DND-41 (cell line): ENCODE measurements around the gene KLHDC7A.

Experiments
- ATAC-seq: fragments of 200-7000 bp; cut with Tn5 transposase; 3 replicates; pipeline ENCODE4 v1.9.1; 2021; ENCODE audit warnings: low read depth; ENCODE audit not compliant: insufficient read depth
- DNase-seq: peaks from one replicate; pipeline ENCODE4 v3.0.0-alpha.2; 2020
- H2AFZ ChIP-seq: 2 replicates; pipeline ENCODE4 v1.6.0; 2012; ENCODE audit warnings: low read depth, low read length
- H3K27ac ChIP-seq: 2 replicates; pipeline ENCODE4 v1.5.1; 2012; ENCODE audit warnings: low read length, inconsistent platforms
- H3K27me3 ChIP-seq: fragments of 200-600 bp; sonication (generic); 2 replicates; pipeline ENCODE4 v1.6.0; 2012; ENCODE audit warnings: low read length, mild to moderate bottlenecking, inconsistent platforms; ENCODE audit not compliant: insufficient read depth, poor library complexity
- H3K36me3 ChIP-seq: 2 replicates; pipeline ENCODE4 v1.5.1; 2012; ENCODE audit warnings: low read length, inconsistent platforms; ENCODE audit not compliant: insufficient read depth
- H3K4me1 ChIP-seq: 2 replicates; pipeline ENCODE4 v1.5.1; 2012; ENCODE audit warnings: mild to moderate bottlenecking, low read length; ENCODE audit not compliant: insufficient read depth
- H3K4me2 ChIP-seq: 2 replicates; pipeline ENCODE4 v1.6.0; 2012; ENCODE audit warnings: mild to moderate bottlenecking, moderate library complexity, low read length, inconsistent platforms; ENCODE audit not compliant: insufficient read depth
- H3K4me3 ChIP-seq, 2 experiments: fragments of 200-600 bp in 1 of 2; shearing (Covaris generic) in 1 of 2; 2 replicates each; pipeline ENCODE4 v1.5.1; 2012 to 2016; ENCODE audit warnings: inconsistent platforms in 2 of 2, low read length in 2 of 2, mild to moderate bottlenecking in 2 of 2, low read depth in 1 of 2, moderate library complexity in 1 of 2
- H3K79me2 ChIP-seq: 2 replicates; pipeline ENCODE4 v1.6.0; 2012; ENCODE audit warnings: low read length, inconsistent platforms; ENCODE audit not compliant: insufficient read depth
- H3K9ac ChIP-seq: 2 replicates; pipeline ENCODE4 v1.6.0; 2012; ENCODE audit warnings: low read depth, mild to moderate bottlenecking, inconsistent platforms, low read length, moderate library complexity
- H3K9me3 ChIP-seq: 2 replicates; pipeline ENCODE4 v1.5.1; 2012; ENCODE audit warnings: low read length, moderate library complexity, mild to moderate bottlenecking, inconsistent platforms; ENCODE audit not compliant: insufficient read depth, severe bottlenecking
- H4K20me1 ChIP-seq: 2 replicates; pipeline ENCODE4 v1.6.0; 2012; ENCODE audit warnings: low read length; ENCODE audit not compliant: insufficient read depth
- EZH2 ChIP-seq: IDR thresholded peaks from 3 replicates; pipeline ENCODE4 v1.6.1; 2012; ENCODE audit warnings: borderline replicate concordance, low read depth, mild to moderate bottlenecking, moderate library complexity, low read length, inconsistent platforms; ENCODE audit not compliant: severe bottlenecking
- TF ChIP-seq, protein P1 (sequence below): IDR thresholded peaks from 2 replicates; pipeline ENCODE4 v1.5.1; 2012; ENCODE audit warnings: borderline replicate concordance, low read length, moderate library complexity, mild to moderate bottlenecking; ENCODE audit not compliant: poor library complexity, severe bottlenecking; ENCODE audit errors: extremely low read depth

Gene KLHDC7A

GRCh38 chr1:18528616-18529015 lies 47.9 kb downstream of the KLHDC7A start:
- no peaks in the 10 kb centered on the region for H3K79me2 ChIP-seq
- no peak overlapping the region for H3K4me3 ChIP-seq
- H4K20me1 ChIP-seq, result no peaks in the 10 kb centered on the region
- no peak for DNase-seq
- H3K4me2 ChIP-seq, result no peak overlapping the region
- H3K36me3 ChIP-seq, result no peaks in the 10 kb centered on the region
- H2AFZ ChIP-seq, result no peak overlapping the region
- H3K9me3 ChIP-seq, result no peaks in the 10 kb centered on the region
- TF ChIP-seq EZH2, result no peak
- TF ChIP-seq, protein P1, sequence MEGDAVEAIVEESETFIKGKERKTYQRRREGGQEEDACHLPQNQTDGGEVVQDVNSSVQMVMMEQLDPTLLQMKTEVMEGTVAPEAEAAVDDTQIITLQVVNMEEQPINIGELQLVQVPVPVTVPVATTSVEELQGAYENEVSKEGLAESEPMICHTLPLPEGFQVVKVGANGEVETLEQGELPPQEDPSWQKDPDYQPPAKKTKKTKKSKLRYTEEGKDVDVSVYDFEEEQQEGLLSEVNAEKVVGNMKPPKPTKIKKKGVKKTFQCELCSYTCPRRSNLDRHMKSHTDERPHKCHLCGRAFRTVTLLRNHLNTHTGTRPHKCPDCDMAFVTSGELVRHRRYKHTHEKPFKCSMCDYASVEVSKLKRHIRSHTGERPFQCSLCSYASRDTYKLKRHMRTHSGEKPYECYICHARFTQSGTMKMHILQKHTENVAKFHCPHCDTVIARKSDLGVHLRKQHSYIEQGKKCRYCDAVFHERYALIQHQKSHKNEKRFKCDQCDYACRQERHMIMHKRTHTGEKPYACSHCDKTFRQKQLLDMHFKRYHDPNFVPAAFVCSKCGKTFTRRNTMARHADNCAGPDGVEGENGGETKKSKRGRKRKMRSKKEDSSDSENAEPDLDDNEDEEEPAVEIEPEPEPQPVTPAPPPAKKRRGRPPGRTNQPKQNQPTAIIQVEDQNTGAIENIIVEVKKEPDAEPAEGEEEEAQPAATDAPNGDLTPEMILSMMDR, result no peak
- no peak for ATAC-seq
- peaks cover 4% of the 10 kb centered on the region for H3K27me3 ChIP-seq
- no peak overlapping the region for H3K27ac ChIP-seq
- H3K4me1 ChIP-seq, result no peaks in the 10 kb centered on the region
- no peak overlapping the region for H3K9ac ChIP-seq

DNA sequence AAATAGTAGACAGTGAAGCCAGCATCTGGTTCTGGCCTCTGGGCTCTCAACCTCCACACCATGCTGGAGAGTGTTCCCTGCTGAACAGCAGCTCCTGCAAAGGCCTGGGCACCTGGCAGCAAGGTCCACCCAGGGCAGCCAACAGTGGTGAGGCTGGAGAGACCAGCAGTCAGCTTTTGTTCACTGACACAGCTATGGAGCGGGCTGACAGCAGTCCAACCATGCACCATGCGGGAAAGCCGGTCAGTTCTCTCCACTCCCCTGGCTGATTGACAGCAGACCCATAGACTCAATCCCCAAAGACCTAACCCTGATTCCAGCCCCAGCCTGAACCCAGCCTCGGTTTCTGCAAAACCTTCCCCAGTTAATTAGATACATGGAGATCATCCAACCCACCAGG lies 49.0 kb downstream of the KLHDC7A start:
- H3K36me3 ChIP-seq, result no peaks in the 10 kb centered on the region
- H2AFZ ChIP-seq, result no peak overlapping the region
- no peaks in the 10 kb centered on the region for H4K20me1 ChIP-seq
- H3K4me1 ChIP-seq, result no peaks in the 10 kb centered on the region
- peaks cover 4% of the 10 kb centered on the region for H3K27me3 ChIP-seq
- H3K27ac ChIP-seq, result no peak overlapping the region
- DNase-seq, result no peak
- no peaks in the 10 kb centered on the region for H3K79me2 ChIP-seq
- H3K4me3 ChIP-seq, result no peak overlapping the region
- no peaks in the 10 kb centered on the region for H3K9me3 ChIP-seq
- ATAC-seq, result no peak
- H3K9ac ChIP-seq, result no peak overlapping the region
- TF ChIP-seq, protein P1, result no peak
- TF ChIP-seq EZH2, result no peak
- no peak overlapping the region for H3K4me2 ChIP-seq

- H3K4me2 ChIP-seq, result no peak overlapping the region
- no peaks in the 10 kb centered on the region for H3K79me2 ChIP-seq
- H3K9ac ChIP-seq, result no peak overlapping the region
- no peaks in the 10 kb centered on the region for H3K9me3 ChIP-seq
- H3K27ac ChIP-seq, result no peak overlapping the region
- H3K27me3 ChIP-seq, result peaks cover 11% of the 10 kb centered on the region
- H3K4me3 ChIP-seq, result no peak overlapping the region
- no peak for TF ChIP-seq EZH2
- TF ChIP-seq, protein P1, result no peak
- no peak for DNase-seq
- ATAC-seq, result no peak
- no peak overlapping the region for H2AFZ ChIP-seq
- no peaks in the 10 kb centered on the region for H3K4me1 ChIP-seq
- no peaks in the 10 kb centered on the region for H3K36me3 ChIP-seq
- H4K20me1 ChIP-seq, result no peaks in the 10 kb centered on the region
Observed at GRCh38 chr1:18530587-18531502, 50.1 kb downstream of the KLHDC7A start.
